Gastroesophageal sphincter (tissue), 3 donors: ENCODE data around the gene MRFAP1.

Experiments
- EP300 ChIP-seq: sonication (generic); formaldehyde crosslinking; IDR thresholded peaks from one replicate; pipeline ENCODE4 v1.6.1; 2017; ENCODE audit warnings: antibody characterized with exemption, mild to moderate bottlenecking
- POLR2A ChIP-seq, 2 donors: fragments of 450-650 bp; IDR thresholded peaks; one replicate each; pipeline ENCODE4 v1.6.1; 2017; ENCODE audit warnings: antibody characterized with exemption in 2 of 2, mild to moderate bottlenecking in 2 of 2, moderate library complexity in 1 of 2
- POLR2AphosphoS5 ChIP-seq: sonication (generic); formaldehyde crosslinking; IDR thresholded peaks from one replicate; pipeline ENCODE4 v1.6.1; 2017; ENCODE audit warnings: antibody characterized with exemption
- TF ChIP-seq, protein P1 (sequence below), 4 experiments: fragments of 200-600 bp in 2 of 4; fragments of 450-650 bp in 2 of 4; sonication (generic) in 1 of 4; IDR thresholded peaks; one replicate each; pipeline ENCODE4 v1.5.1; 2017 to 2019; ENCODE audit warnings: antibody characterized with exemption in 4 of 4, mild to moderate bottlenecking in 2 of 4, moderate library complexity in 2 of 4

DNA sequence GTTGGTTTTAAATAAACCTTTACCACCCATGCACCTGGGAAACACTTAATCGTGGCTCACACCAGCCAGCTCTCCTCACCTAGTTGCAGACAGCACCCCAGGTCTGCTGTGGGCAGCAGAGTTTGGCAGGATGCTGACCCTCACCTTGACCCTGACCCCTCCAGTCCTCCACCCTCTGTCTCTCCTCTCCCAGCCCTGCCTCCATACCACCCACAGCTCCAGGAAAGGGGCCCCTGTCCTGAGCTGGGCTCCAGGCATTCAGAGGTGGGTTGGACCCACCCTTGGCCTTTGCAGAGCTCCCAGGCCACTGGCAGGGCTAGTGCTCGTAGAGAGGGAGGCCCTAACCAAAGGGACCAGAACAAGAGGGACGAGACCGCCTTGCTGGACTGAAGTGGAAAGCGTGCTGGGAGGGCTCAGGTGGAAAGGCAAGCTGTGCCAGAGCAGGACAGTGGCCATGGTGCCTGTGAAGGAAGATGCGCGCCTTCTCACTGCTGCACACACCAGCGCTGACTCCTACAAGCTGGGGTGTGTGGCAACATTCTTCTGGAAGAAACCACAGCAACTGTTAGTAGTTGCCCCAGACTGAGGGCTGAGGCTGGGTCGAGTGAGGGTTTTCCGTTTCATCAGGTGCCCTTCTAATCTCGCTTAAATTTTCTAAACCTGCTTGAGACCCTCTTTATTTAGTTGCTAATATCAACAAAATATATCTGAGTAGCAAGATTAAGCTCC, 42.5 kb downstream of the MRFAP1 start:
- TF ChIP-seq, protein P1, sequence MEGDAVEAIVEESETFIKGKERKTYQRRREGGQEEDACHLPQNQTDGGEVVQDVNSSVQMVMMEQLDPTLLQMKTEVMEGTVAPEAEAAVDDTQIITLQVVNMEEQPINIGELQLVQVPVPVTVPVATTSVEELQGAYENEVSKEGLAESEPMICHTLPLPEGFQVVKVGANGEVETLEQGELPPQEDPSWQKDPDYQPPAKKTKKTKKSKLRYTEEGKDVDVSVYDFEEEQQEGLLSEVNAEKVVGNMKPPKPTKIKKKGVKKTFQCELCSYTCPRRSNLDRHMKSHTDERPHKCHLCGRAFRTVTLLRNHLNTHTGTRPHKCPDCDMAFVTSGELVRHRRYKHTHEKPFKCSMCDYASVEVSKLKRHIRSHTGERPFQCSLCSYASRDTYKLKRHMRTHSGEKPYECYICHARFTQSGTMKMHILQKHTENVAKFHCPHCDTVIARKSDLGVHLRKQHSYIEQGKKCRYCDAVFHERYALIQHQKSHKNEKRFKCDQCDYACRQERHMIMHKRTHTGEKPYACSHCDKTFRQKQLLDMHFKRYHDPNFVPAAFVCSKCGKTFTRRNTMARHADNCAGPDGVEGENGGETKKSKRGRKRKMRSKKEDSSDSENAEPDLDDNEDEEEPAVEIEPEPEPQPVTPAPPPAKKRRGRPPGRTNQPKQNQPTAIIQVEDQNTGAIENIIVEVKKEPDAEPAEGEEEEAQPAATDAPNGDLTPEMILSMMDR (IDR thresholded peaks at IDR 0.05), result no peak
- TF ChIP-seq POLR2A (IDR thresholded peaks at IDR 0.05) (no peak), EP300 (no peak), POLR2AphosphoS5 (no peak)
